GM12864 (cell line): ENCODE data around the gene ITPK1.
"Not testable (repeated sequence)": the region's sequence is repeated elsewhere in the genome, so short reads cannot be mapped to it uniquely, and the experiment has no call there.

ENCODE experiments used
- DNase-seq: peaks from one replicate; pipeline ENCODE4 v3.0.0-alpha.2; 2011; ENCODE audit warnings: low read depth
- H3K4me3 ChIP-seq: 2 replicates; pipeline ENCODE4 v1.5.1; 2011; ENCODE audit warnings: mild to moderate bottlenecking, low read depth, low read length, control low read depth
- TF ChIP-seq, protein P1 (sequence below): IDR thresholded peaks from 2 replicates; pipeline ENCODE4 v1.5.1; 2011; ENCODE audit warnings: low read depth, mild to moderate bottlenecking, moderate library complexity, low read length, control low read depth, inconsistent platforms; ENCODE audit errors: missing control alignments

ITPK1 gene

GRCh38 chr14:93108105-93108504 lies 7.6 kb downstream of the ITPK1 start:
- TF ChIP-seq, protein P1, sequence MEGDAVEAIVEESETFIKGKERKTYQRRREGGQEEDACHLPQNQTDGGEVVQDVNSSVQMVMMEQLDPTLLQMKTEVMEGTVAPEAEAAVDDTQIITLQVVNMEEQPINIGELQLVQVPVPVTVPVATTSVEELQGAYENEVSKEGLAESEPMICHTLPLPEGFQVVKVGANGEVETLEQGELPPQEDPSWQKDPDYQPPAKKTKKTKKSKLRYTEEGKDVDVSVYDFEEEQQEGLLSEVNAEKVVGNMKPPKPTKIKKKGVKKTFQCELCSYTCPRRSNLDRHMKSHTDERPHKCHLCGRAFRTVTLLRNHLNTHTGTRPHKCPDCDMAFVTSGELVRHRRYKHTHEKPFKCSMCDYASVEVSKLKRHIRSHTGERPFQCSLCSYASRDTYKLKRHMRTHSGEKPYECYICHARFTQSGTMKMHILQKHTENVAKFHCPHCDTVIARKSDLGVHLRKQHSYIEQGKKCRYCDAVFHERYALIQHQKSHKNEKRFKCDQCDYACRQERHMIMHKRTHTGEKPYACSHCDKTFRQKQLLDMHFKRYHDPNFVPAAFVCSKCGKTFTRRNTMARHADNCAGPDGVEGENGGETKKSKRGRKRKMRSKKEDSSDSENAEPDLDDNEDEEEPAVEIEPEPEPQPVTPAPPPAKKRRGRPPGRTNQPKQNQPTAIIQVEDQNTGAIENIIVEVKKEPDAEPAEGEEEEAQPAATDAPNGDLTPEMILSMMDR, result no peak
- DNase-seq, result no peak
- no peak overlapping the region for H3K4me3 ChIP-seq

GRCh38 chr14:93107453-93107852 lies 8.3 kb downstream of the ITPK1 start:
- H3K4me3 ChIP-seq, result no peak overlapping the region
- TF ChIP-seq, protein P1, result no peak
- DNase-seq, result no peak

DNA sequence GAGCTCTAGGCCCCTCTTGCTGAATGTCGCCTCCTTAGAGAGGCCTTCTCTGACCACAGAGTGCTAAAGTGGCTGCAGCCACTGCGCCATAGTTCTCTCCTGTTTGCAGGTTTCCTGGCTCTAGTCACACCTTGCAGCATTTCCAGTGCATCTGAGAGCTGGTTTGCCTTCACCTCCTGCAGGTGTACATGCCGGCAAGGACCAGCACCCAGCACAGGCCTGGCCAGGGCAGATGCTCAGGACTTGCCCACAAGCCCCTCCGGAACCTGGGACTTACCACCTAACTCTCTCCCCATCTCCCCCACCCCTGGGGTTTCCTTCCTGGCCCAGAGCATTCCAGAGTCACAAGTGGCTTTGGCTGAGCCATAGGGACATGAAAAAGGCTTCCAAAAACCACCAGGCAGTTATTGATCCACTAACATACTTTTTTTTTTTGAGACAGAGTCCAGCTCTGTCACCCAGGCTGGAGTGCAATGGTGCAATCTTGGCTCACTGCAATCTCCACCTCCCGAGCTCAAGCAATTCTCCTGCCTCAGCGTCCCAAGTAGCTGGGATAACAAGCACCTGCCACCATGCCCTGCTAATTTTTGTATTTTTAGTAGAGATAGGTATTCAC lies 9.1 kb downstream of the ITPK1 start:
- TF ChIP-seq, protein P1, result no peak
- no peak for DNase-seq
- H3K4me3 ChIP-seq, result no peak overlapping the region

DNA sequence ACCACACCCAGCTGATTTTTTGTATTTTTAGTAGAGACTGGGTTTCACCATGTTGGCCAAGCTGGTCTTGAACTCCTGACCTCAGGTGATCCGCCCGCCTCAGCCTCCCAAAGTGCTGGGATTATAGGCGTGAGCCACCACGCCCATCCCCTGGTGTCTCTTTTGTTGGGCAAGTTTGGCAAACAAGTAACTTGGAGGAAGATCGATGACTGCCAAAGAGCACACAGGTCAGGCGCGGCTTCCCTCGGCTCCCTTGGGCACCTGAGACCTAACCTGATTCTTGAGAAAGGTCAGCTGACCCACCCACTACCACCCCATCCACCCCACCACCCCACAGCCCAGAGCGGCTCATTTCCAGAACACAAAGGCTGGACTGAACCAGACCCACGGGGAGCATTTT lies 9.9 kb downstream of the ITPK1 start:
- not testable (repeated sequence) for DNase-seq, H3K4me3 ChIP-seq

- H3K4me3 ChIP-seq, result no peak overlapping the region
- TF ChIP-seq, protein P1, result no peak
- no peak for DNase-seq
Observed at GRCh38 chr14:93105362-93105761, 10.4 kb downstream of the ITPK1 start.

- no peak overlapping the region for H3K4me3 ChIP-seq
- DNase-seq, result no peak
- TF ChIP-seq, protein P1, result no peak
Observed at GRCh38 chr14:93104961-93105360, 10.8 kb downstream of the ITPK1 start.

DNA sequence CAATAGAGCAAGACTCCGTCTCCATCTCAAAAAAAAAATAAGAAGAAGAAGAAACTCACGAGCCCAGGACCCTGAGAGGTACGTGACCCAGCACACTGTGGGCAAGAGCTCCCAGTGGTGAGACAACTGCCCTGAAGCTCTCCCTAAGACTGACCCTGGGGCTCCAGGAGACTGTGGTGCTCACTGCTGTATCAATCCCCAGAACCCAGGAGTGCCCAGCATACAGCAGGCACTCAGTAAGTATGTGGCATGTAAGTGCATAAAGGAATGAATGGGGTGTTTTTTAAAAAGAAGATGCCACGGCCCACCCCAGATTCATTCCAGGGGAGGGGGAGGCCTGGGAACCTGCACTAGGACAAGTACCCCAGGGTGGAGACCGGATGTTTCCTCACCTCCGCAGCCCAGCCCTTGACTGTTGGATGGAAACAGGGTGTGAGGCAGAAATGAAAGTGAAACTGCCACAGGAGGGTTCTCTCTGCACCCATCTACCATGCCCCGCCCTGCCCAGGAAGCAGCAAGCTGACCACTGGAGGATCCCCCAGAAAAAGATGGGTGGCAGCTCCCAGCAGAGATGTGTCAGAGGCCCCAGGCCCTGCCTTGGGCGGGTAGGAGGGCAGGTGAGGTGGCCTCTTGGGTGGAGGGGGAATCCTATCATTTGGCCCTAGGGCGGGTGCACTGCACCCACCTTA lies 12.2 kb downstream of the ITPK1 start:
- H3K4me3 ChIP-seq, result peak overlapping the region; percentile 17; the same call in 1 of the 2 replicates
- TF ChIP-seq, protein P1, result no peak
- DNase-seq, result peak; percentile 67
